OCI-LY7 (cell line): ENCODE measurements around the gene CALN1. TPM values are rescaled to one million over a fixed set of nuclear protein-coding genes. Genes with fewer than 3 reads are reported as not detected.

Experiments
- BruUV-seq: library from RNA; stranded (reverse); fragments of 400-500 nt; replicated peaks from 2 replicates; lab custom pipeline; 2021; lab: Mats Ljungman, UMichigan
- CTCF ChIA-PET: fragments of 300-600 bp; sonication (Branson Sonifier 250); formaldehyde crosslinking; loops from one replicate; lab custom pipeline; 2022; ENCODE audit warnings: antibody characterized with exemption; ENCODE audit not compliant: unreplicated experiment; lab: Charles Lee
- POLR2A ChIA-PET: fragments of 300-600 bp; sonication (Branson Sonifier 250); formaldehyde crosslinking; loops from one replicate; lab custom pipeline; 2022; ENCODE audit warnings: antibody characterized with exemption; lab: Charles Lee
- DNase-seq: peaks from one replicate; pipeline ENCODE4 v3.0.0-alpha.2; 2015; ENCODE audit warnings: low spot score
- H2AFZ ChIP-seq: fragments of 200-600 bp; sonication (generic), shearing (Covaris generic); 2 replicates; pipeline ENCODE4 v1.6.1; 2014; ENCODE audit warnings: mild to moderate bottlenecking, antibody characterized with exemption, low read length, moderate library complexity
- H3K27ac ChIP-seq: fragments of 200-600 bp; sonication (generic); 2 replicates; pipeline ENCODE4 v1.5.1; 2014; ENCODE audit warnings: mixed run types, low read depth, mild to moderate bottlenecking, moderate library complexity, low read length, inconsistent platforms; ENCODE audit not compliant: poor library complexity, severe bottlenecking
- H3K36me3 ChIP-seq: fragments of 200-600 bp; sonication (generic); 2 replicates; pipeline ENCODE4 v1.6.1; 2014; ENCODE audit warnings: mild to moderate bottlenecking, antibody characterized with exemption, low read length, moderate library complexity, mixed read lengths; ENCODE audit not compliant: insufficient read depth
- H3K4me1 ChIP-seq: fragments of 200-600 bp; sonication (generic); 2 replicates; pipeline ENCODE4 v1.5.1; 2014; ENCODE audit warnings: mild to moderate bottlenecking, low read length; ENCODE audit not compliant: insufficient read depth, poor library complexity, severe bottlenecking
- H3K4me2 ChIP-seq: fragments of 200-600 bp; sonication (generic); 2 replicates; pipeline ENCODE4 v1.6.1; 2014; ENCODE audit warnings: mild to moderate bottlenecking, low read length
- H3K4me3 ChIP-seq: fragments of 200-600 bp; sonication (generic); 2 replicates; pipeline ENCODE4 v1.5.1; 2014; ENCODE audit warnings: mild to moderate bottlenecking, low read depth, low read length; ENCODE audit not compliant: poor library complexity, severe bottlenecking
- H3K79me2 ChIP-seq: fragments of 200-600 bp; sonication (generic); 2 replicates; pipeline ENCODE4 v1.6.1; 2016; ENCODE audit warnings: low read depth, mild to moderate bottlenecking, low read length, moderate library complexity, mixed read lengths; ENCODE audit not compliant: insufficient read depth
- H3K9me2 ChIP-seq: fragments of 200-600 bp; sonication (generic); 2 replicates; pipeline ENCODE4 v1.6.1; 2016; ENCODE audit warnings: mild to moderate bottlenecking, low read length, mixed read lengths; ENCODE audit not compliant: insufficient read depth
- H3K9me3 ChIP-seq: fragments of 200-600 bp; sonication (generic); 2 replicates; pipeline ENCODE4 v1.6.1; 2014; ENCODE audit warnings: mild to moderate bottlenecking, mixed run types, low read length, mixed read lengths
- H4K20me1 ChIP-seq: fragments of 200-600 bp; sonication (generic); 2 replicates; pipeline ENCODE4 v1.6.1; 2014; ENCODE audit warnings: mild to moderate bottlenecking, antibody characterized with exemption, low read length, moderate library complexity, mixed read lengths; ENCODE audit not compliant: insufficient read depth
- CTCF ChIP-seq: fragments of 200-600 bp; sonication (generic); conservative IDR thresholded peaks from 2 replicates; pipeline ENCODE4 v1.5.1; 2014; ENCODE audit warnings: mild to moderate bottlenecking, antibody characterized with exemption, low read length, moderate library complexity, mixed read lengths
- EZH2phosphoT487 ChIP-seq: fragments of 200-600 bp; sonication (generic); IDR thresholded peaks from 2 replicates; pipeline ENCODE4 v1.6.1; 2018; ENCODE audit warnings: low read depth, borderline replicate concordance, mild to moderate bottlenecking, mixed run types, antibody characterized with exemption, low read length, moderate library complexity, mixed read lengths
- intact Hi-C: fragments of 100-400 bp; cut with micrococcal nuclease; formaldehyde crosslinking; loops from one replicate; pipeline ENCODE4 v1.10.0; 2022; ENCODE audit not compliant: unreplicated experiment
- total RNA-seq, 2 experiments: library from RNA; depleted of rRNA in 1 of 2; stranded (reverse); fragments of >200 nt in 1 of 2; shearing (Covaris generic) in 1 of 2; gene quantifications; 2 replicates each; pipeline ENCODE4 v1.2.3, GENCODE V29; 2014 to 2022

CALN1 gene
- total RNA-seq, 2 experiments from 2014 or later, result not detected

GRCh38 chr7:72275382-72276070 is 136.6 kb downstream of the CALN1 start:
- H3K9me2 ChIP-seq, result no peaks in the 10 kb centered on the region
- H3K4me3 ChIP-seq, result no peak overlapping the region
- H2AFZ ChIP-seq, result no peak overlapping the region
- no peaks in the 10 kb centered on the region for H3K36me3 ChIP-seq
- TF ChIP-seq CTCF (no peak), EZH2phosphoT487 (no peak)
- no peaks in the 10 kb centered on the region for H3K79me2 ChIP-seq
- no peaks in the 10 kb centered on the region for H3K4me1 ChIP-seq
- BruUV-seq, result no TSS peak
- intact Hi-C loops, result no loop called here
- no peaks in the 10 kb centered on the region for H3K9me3 ChIP-seq
- CTCF ChIA-PET, result no interaction called here
- POLR2A ChIA-PET, result interaction anchor here (0.5 kb wide), 1 partner anchor 44 kb away, joined by 3 read pairs; no protein-coding TSS in a partner anchor
- no peak overlapping the region for H3K4me2 ChIP-seq
- no peak for DNase-seq
- H3K27ac ChIP-seq, result no peak overlapping the region
- H4K20me1 ChIP-seq, result no peaks in the 10 kb centered on the region

GRCh38 chr7:72272479-72272878 is 139.7 kb downstream of the CALN1 start:
- Histone ChIP-seq H2AFZ (no peak overlapping the region), H3K79me2 (no peaks in the 10 kb centered on the region), H4K20me1 (no peaks in the 10 kb centered on the region), H3K4me2 (no peak overlapping the region), H3K9me3 (no peaks in the 10 kb centered on the region), H3K9me2 (no peaks in the 10 kb centered on the region), H3K27ac (no peak overlapping the region), H3K4me3 (no peak overlapping the region), H3K4me1 (no peaks in the 10 kb centered on the region), H3K36me3 (no peaks in the 10 kb centered on the region)
- no peak for TF ChIP-seq CTCF
- TF ChIP-seq EZH2phosphoT487, result no peak
- no TSS peak for BruUV-seq
- no peak for DNase-seq
- ChIA-PET POLR2A (no interaction called here), CTCF (interaction anchor here (0.6 kb wide), 1 partner anchor 107 kb away, joined by 3 read pairs; no protein-coding TSS in a partner anchor)
- intact Hi-C loops, result no loop called here

- Histone ChIP-seq H3K79me2 (no peaks in the 10 kb centered on the region), H3K4me2 (no peak overlapping the region), H3K9me2 (no peaks in the 10 kb centered on the region), H3K9me3 (no peaks in the 10 kb centered on the region), H3K27ac (no peak overlapping the region), H3K36me3 (no peaks in the 10 kb centered on the region), H3K4me1 (no peaks in the 10 kb centered on the region), H4K20me1 (no peaks in the 10 kb centered on the region), H2AFZ (no peak overlapping the region), H3K4me3 (no peak overlapping the region)
- intact Hi-C loops, result no loop called here
- POLR2A ChIA-PET, result no interaction called here
- CTCF ChIA-PET, result interaction anchor here (0.6 kb wide), 1 partner anchor 13 kb away, joined by 3 read pairs; no protein-coding TSS in a partner anchor
- no TSS peak for BruUV-seq
- DNase-seq, result no peak
- TF ChIP-seq EZH2phosphoT487 (no peak), CTCF (no peak)
Measured at GRCh38 chr7:72268796-72269195, 143.3 kb downstream of the CALN1 start.
